WERI-Rb-1 (cell line): ENCODE data around the gene CRAT.

Source experiments
- DNase-seq: peaks from one replicate; pipeline ENCODE4 v3.0.0-alpha.2; 2020
- H3K27ac ChIP-seq: fragments of 250-450 bp; sonication (Bioruptor Pico); 2 replicates; pipeline ENCODE4 v1.5.1; 2020; ENCODE audit warnings: mild to moderate bottlenecking, moderate library complexity
- H3K27me3 ChIP-seq: fragments of 250-450 bp; sonication (Bioruptor Pico); 2 replicates; pipeline ENCODE4 v1.5.1; 2021; ENCODE audit warnings: mild to moderate bottlenecking, low read depth, moderate library complexity; ENCODE audit not compliant: insufficient read depth, severe bottlenecking
- H3K36me3 ChIP-seq: fragments of 250-450 bp; sonication (Bioruptor Pico); 2 replicates; pipeline ENCODE4 v1.5.1; 2020; ENCODE audit warnings: mild to moderate bottlenecking, moderate library complexity
- H3K4me3 ChIP-seq: 2 replicates; pipeline ENCODE4 v1.5.1; 2011; ENCODE audit warnings: low read depth, mild to moderate bottlenecking, control low read depth, low read length
- H3K9me3 ChIP-seq: fragments of 250-450 bp; sonication (Bioruptor Pico); 2 replicates; pipeline ENCODE4 v1.5.1; 2021; ENCODE audit warnings: mild to moderate bottlenecking, moderate library complexity; ENCODE audit not compliant: severe bottlenecking
- CTCF ChIP-seq: IDR thresholded peaks from 2 replicates; pipeline ENCODE4 v1.5.1; 2011; ENCODE audit warnings: low read depth, mild to moderate bottlenecking, control low read depth, inconsistent platforms, low read length

CRAT gene

GRCh38 chr9:129150122-129150521, 39.5 kb upstream of the CRAT start:
- Histone ChIP-seq H3K27me3 (no peaks in the 10 kb centered on the region), H3K36me3 (peaks cover 19% of the 10 kb centered on the region), H3K9me3 (no peaks in the 10 kb centered on the region), H3K27ac (no peak overlapping the region), H3K4me3 (no peak overlapping the region)
- TF ChIP-seq CTCF = no peak
- no peak for DNase-seq

- Histone ChIP-seq H3K36me3 (peaks cover 19% of the 10 kb centered on the region), H3K9me3 (no peaks in the 10 kb centered on the region), H3K4me3 (no peak overlapping the region), H3K27ac (no peak overlapping the region), H3K27me3 (no peaks in the 10 kb centered on the region)
- DNase-seq = no peak
- no peak for TF ChIP-seq CTCF
Observed at GRCh38 chr9:129149442-129149841, 38.8 kb upstream of the CRAT start.

- no peak overlapping the region; the same call in 1 of the 2 replicates for H3K27ac ChIP-seq
- peaks cover 26% of the 10 kb centered on the region for H3K36me3 ChIP-seq
- no peaks in the 10 kb centered on the region for H3K27me3 ChIP-seq
- H3K4me3 ChIP-seq = no peak overlapping the region
- no peaks in the 10 kb centered on the region for H3K9me3 ChIP-seq
- TF ChIP-seq CTCF = no peak
- no peak for DNase-seq
Observed at GRCh38 chr9:129148463-129149204, 38.0 kb upstream of the CRAT start.

- Histone ChIP-seq H3K36me3 (peaks cover 40% of the 10 kb centered on the region), H3K27me3 (no peaks in the 10 kb centered on the region), H3K9me3 (no peaks in the 10 kb centered on the region), H3K27ac (no peak overlapping the region), H3K4me3 (no peak overlapping the region)
- TF ChIP-seq CTCF = no peak
- no peak for DNase-seq
Observed at GRCh38 chr9:129146441-129146941, 35.9 kb upstream of the CRAT start.

- DNase-seq = no peak
- Histone ChIP-seq H3K4me3 (no peak overlapping the region), H3K36me3 (peaks cover 40% of the 10 kb centered on the region)
Observed at GRCh38 chr9:129145841-129146292, 35.3 kb upstream of the CRAT start.

More at GRCh38 chr9:129145841-129146292, 35.3 kb upstream of the CRAT start:
- H3K27me3 ChIP-seq = no peaks in the 10 kb centered on the region
- no peak overlapping the region for H3K27ac ChIP-seq
- no peak for TF ChIP-seq CTCF
- no peaks in the 10 kb centered on the region for H3K9me3 ChIP-seq
